Fibroblast of skin of right biceps (primary cell): ENCODE results near the gene COTL1.
"Not testable (repeated sequence)": the region's sequence is repeated elsewhere in the genome, so short reads cannot be mapped to it uniquely, and the experiment has no call there.

ENCODE experiments used
- DNase-seq: peaks from one replicate; pipeline ENCODE4 v3.0.0-alpha.2; 2013

The COTL1 gene

GRCh38 chr16:84524941-84525581, 92.8 kb downstream of the COTL1 start:
- not testable (repeated sequence) for DNase-seq

- DNase-seq: no peak
Measured at GRCh38 chr16:84524346-84524920, 93.4 kb downstream of the COTL1 start.

- no peak for DNase-seq
Measured at GRCh38 chr16:84521497-84521770, 96.4 kb downstream of the COTL1 start.

- DNase-seq: no peak
Measured at GRCh38 chr16:84520725-84521496, 97.0 kb downstream of the COTL1 start.

- DNase-seq: no peak
Measured at GRCh38 chr16:84519855-84520254, 98.0 kb downstream of the COTL1 start.

GRCh38 chr16:84518804-84519341, 99.0 kb downstream of the COTL1 start:
- DNase-seq: no peak

- peak; percentile 89 for DNase-seq
Measured at GRCh38 chr16:84518220-84518619, 99.7 kb downstream of the COTL1 start.

- no peak for DNase-seq
Measured at GRCh38 chr16:84517366-84517765, 100.5 kb downstream of the COTL1 start.
